HG03039 (cell line): Measurements from ENCODE around the gene PPEF1.

Experiments used
- ATAC-seq: cut with Tn5 transposase; IDR thresholded peaks from one replicate; pipeline ENCODE4 v1.9.1; 2021; ENCODE audit warnings: mild to moderate bottlenecking, moderate library complexity; ENCODE audit not compliant: unreplicated experiment

The PPEF1 gene

DNA sequence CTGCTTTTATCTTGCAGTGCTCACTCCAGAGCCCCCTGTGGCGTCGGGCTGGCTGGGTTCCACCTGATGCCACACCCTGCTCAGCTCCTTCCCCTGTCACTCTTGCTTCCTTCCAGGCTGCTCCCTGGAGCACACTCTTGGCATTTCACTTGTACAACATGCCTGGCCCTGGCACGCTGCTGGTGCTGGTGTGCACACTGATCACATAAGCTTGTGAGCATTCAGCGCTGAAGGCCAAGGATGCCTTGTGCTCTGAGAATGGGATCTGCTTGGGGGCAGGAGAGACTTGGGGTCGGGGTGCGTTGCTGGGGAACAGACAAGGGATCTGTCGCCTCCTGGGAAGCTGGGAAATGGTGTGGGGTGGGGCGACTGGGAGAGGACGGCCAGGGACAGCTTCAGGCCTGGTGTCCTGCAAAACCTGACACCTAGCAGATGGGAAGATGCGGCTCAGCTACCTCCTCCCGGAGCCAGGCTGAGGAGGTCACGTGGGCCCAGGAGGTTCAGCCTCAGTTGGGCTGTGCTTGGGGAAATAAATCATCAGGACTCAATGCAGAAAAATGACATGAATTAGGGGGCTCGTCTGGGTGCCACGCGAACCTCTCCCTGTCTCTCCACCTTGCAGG lies 167.9 kb downstream of the PPEF1 start:
- no peak for ATAC-seq

DNA sequence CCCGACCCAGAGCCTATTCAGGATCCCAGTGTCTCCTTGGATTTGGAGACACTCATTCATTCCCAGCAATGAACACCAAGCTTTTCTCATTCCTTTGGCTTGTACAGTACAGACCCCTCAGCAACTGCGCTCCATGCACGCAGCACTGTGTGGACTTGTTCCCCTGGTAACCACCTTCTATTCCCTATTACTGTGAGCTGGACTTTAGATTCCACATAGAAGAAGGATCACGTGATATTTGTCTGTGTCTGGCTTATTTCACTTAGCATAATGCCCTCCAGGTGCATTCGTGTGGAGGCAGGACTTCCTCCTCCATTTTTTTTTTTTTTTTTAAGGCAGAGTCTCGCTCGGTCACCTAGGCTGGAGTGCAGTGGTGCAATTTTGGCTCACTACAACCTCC lies 170.0 kb downstream of the PPEF1 start:
- ATAC-seq = no peak
